Hepatocyte (in vitro differentiated cells): ENCODE measurements around the gene COQ9.

ENCODE experiments used
- EZH2 ChIP-seq: fragments of 200-600 bp; sonication (generic); IDR thresholded peaks from 2 replicates; pipeline ENCODE4 v1.6.1; 2016; ENCODE audit warnings: antibody characterized with exemption, mild to moderate bottlenecking, borderline replicate concordance
- EZH2phosphoT487 ChIP-seq: fragments of 200-600 bp; sonication (generic); IDR thresholded peaks from one replicate; pipeline ENCODE4 v1.6.1; 2018; ENCODE audit warnings: antibody characterized with exemption, mild to moderate bottlenecking, low read depth, moderate library complexity; ENCODE audit not compliant: unreplicated experiment, severe bottlenecking
- TF ChIP-seq, protein P1 (sequence below): fragments of 200-600 bp; sonication (generic); IDR thresholded peaks from 2 replicates; pipeline ENCODE4 v1.5.1; 2016; ENCODE audit warnings: antibody characterized with exemption, mild to moderate bottlenecking; ENCODE audit not compliant: poor library complexity

DNA sequence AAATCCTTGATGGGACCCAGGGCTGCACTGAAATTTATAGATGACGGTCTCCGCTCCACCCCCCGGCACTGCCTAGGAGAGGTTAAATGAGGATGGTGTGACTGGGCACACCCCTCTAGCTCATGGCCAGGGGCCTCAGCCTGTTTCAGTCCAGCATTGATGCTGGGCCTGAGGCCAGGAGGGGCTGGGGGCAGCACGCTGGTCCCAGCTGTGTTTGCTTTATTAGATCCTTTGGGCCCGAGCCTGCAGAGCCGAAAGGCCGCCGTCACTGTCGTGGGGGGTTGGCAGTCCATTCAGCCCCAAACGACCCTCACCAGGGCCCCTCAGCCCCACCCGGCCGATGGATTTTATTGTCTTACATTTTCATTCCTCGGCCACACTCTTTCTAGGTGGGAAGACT is 49.8 kb downstream of the COQ9 start:
- TF ChIP-seq, protein P1, sequence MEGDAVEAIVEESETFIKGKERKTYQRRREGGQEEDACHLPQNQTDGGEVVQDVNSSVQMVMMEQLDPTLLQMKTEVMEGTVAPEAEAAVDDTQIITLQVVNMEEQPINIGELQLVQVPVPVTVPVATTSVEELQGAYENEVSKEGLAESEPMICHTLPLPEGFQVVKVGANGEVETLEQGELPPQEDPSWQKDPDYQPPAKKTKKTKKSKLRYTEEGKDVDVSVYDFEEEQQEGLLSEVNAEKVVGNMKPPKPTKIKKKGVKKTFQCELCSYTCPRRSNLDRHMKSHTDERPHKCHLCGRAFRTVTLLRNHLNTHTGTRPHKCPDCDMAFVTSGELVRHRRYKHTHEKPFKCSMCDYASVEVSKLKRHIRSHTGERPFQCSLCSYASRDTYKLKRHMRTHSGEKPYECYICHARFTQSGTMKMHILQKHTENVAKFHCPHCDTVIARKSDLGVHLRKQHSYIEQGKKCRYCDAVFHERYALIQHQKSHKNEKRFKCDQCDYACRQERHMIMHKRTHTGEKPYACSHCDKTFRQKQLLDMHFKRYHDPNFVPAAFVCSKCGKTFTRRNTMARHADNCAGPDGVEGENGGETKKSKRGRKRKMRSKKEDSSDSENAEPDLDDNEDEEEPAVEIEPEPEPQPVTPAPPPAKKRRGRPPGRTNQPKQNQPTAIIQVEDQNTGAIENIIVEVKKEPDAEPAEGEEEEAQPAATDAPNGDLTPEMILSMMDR, result no peak
- TF ChIP-seq EZH2phosphoT487, result no peak
- TF ChIP-seq EZH2, result no peak
